ENCODE data around the gene RPS8.
"Not testable (repeated sequence)": the region's sequence is repeated elsewhere in the genome, so short reads cannot be mapped to it uniquely, and the experiment has no call there.

RPS8 gene

DNA sequence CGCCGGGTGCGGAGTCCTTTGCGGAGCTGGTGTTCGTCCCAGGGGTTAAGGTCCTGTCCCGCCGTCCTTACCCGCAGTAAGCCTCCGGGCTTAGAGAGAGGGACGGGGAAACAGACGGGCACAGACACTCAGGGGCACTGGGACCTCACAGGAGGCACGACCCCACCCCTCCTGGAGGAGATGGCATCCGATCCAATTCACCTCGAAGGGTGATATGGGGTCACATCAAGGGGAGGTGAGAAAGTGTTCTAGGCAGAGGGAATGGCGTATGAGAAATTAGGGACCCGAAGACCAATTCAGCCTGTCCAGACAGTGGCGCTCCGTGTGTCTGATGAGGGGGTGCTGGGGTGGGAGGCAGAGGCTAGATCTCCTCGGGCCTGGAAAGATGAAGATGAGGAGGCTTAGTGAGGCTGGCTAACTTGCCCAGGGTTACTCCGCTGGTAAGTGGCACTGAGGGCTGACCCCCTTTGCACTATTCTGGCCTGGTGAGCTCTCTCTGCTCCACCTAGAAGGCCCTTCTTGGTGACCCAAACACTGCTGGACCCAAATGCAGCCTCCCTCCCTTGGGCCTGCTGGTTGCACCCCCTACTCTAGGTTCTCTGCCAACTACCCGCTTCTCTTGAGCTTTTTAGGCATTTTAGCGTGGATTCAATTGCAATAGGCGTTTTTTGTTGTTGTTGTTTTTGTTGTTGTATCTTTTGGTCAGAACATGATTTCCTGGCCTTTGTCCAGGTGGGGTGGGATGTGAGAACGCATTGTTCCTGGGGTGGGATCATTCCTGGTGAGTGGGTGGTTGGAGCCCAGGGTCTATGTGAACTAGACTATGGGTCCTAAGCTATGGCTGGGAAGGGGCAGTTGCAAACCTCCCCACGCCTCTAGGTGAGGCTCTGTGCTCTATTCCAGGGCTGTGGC, 45.2 kb downstream of the RPS8 start:
- ChIA-PET POLR2A (interaction anchor here (1.0 to 6.8 kb wide), 10 partner anchors 10 to 520 kb away, joined by 3 to 137 read pairs (median 9); partner anchors contain the start of genes BTBD19, DYNLT4, EIF2B3 and MUTYH), CTCF (interaction anchor here (0.7 to 1.4 kb wide), 5 partner anchors 9 to 27 kb away, joined by 3 to 8 read pairs (median 4); partner anchors contain the start of gene PLK3)
- TF ChIP-seq L3MBTL2 (conservative IDR thresholded peaks at IDR 0.05) (no peak), FOXA1 (IDR thresholded peaks at IDR 0.05) (no peak), TARDBP (IDR thresholded peaks at IDR 0.05) (no peak), PKNOX1 (IDR thresholded peaks at IDR 0.05) (no peak), ARNT (IDR thresholded peaks at IDR 0.05) (no peak)
- no peak for DNase-seq (ENCODE audit: extremely low spot score)

DNA sequence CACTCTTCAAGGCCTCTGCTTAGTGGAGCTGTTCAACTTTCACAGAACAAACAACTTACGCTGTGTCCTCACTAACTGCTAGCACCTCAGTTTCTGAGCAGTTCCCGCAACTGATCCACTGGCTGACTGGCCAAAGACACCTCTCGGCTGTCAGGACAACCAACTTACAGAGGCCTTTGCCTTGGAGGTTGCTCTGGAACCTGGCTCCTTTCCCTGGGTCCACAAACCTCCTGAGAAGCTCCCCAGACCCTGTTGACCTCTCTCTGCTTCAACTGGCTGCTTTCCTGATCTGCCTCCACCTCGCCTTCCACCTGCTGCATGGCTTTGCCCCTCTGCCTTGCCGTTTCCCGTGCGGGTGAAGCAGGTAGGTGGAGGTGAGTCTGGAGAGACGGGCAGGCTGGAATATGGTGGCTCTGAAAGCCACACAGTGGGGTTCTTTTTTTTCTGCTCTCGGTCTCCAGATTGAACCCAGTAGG, 45.9 kb downstream of the RPS8 start:
- POLR2A ChIA-PET, result interaction anchor here (0.8 to 6.8 kb wide), 10 partner anchors 10 to 482 kb away, joined by 3 to 137 read pairs (median 7); partner anchors contain the start of genes BTBD19, DYNLT4, PLK3 and PTCH2
- no peak for DNase-seq (ENCODE audit: extremely low spot score)
- CTCF ChIA-PET, result interaction anchor here (0.6 to 0.9 kb wide), 4 partner anchors 9 to 526 kb away, joined by 3 to 4 read pairs (median 3); no protein-coding TSS in a partner anchor
- TF ChIP-seq NFRKB (IDR thresholded peaks at IDR 0.05), result no peak
- no peak for TF ChIP-seq L3MBTL2 (conservative IDR thresholded peaks at IDR 0.05)
- no peak for TF ChIP-seq CTBP1 (IDR thresholded peaks at IDR 0.05; ENCODE audit: borderline replicate concordance)
- TF ChIP-seq PKNOX1 (IDR thresholded peaks at IDR 0.05), result no peak
- TF ChIP-seq ARNT (IDR thresholded peaks at IDR 0.05), result no peak
- no peak for TF ChIP-seq BHLHE40 (IDR thresholded peaks at IDR 0.05; ENCODE audit: borderline replicate concordance)
- no peak for TF ChIP-seq FOXK2 (IDR thresholded peaks at IDR 0.05)
- TF ChIP-seq HDGF (IDR thresholded peaks at IDR 0.05; ENCODE audit: borderline replicate concordance), result no peak

DNA sequence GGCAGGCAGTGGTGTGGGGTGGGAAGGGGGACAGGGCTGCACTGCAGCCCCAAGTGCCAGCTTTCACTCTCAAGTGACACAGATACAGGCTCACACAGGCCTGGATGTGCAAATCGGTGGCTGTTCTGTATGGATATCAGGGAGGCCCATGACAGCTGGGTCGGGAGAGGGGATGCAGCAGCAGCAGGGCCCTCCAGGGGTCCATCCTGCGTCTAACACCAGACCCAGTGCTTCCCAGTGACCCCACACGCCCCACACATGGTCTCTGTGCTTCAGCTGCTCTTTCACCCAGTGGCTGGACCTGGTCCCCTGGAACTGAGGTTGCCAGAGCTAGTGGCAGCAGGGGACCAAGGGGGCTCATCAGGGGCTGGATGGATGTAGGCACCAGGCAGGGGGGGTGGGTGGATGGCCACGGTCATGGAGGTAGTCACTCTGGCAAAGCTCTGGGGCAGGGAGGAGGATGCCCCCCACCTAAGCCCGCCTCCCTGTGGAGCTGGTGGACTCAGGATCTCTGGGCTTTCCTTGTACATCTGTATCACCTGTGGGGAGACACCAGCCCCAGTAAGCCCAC, 46.9 kb downstream of the RPS8 start:
- TF ChIP-seq TARDBP (IDR thresholded peaks at IDR 0.05) (no peak), CTBP1 (IDR thresholded peaks at IDR 0.05; ENCODE audit: borderline replicate concordance) (no peak), ZNF384 (IDR thresholded peaks at IDR 0.05) (no peak), PKNOX1 (IDR thresholded peaks at IDR 0.05) (no peak), FOXK2 (IDR thresholded peaks at IDR 0.05) (no peak), SP1 (IDR thresholded peaks at IDR 0.05) (no peak), SUZ12 (IDR thresholded peaks at IDR 0.05) (no peak), L3MBTL2 (conservative IDR thresholded peaks at IDR 0.05) (no peak), FOXM1 (IDR thresholded peaks at IDR 0.05; ENCODE audit: borderline replicate concordance) (no peak), HDGF (IDR thresholded peaks at IDR 0.05; ENCODE audit: borderline replicate concordance) (no peak), BHLHE40 (IDR thresholded peaks at IDR 0.05; ENCODE audit: borderline replicate concordance) (no peak), LEF1 (IDR thresholded peaks at IDR 0.05; ENCODE audit: borderline replicate concordance) (no peak), ARNT (IDR thresholded peaks at IDR 0.05) (no peak), ELF4 (IDR thresholded peaks at IDR 0.05) (no peak)
- ChIA-PET POLR2A (interaction anchor here (0.8 to 6.8 kb wide), 9 partner anchors 9 to 103 kb away, joined by 3 to 137 read pairs (median 10); partner anchors contain the start of genes BTBD19, DYNLT4, PLK3 and RNU5D-1), CTCF (interaction anchor here (0.6 to 1.3 kb wide), 3 partner anchors 20 to 525 kb away, joined by 3 read pairs; partner anchors contain the start of gene UROD)
- DNase-seq (ENCODE audit: extremely low spot score), result no peak

GRCh38 chr1:44822981-44823451, 47.7 kb downstream of the RPS8 start:
- POLR2A ChIA-PET, result interaction anchor here (0.9 to 6.8 kb wide), 4 partner anchors 15 to 101 kb away, joined by 3 to 137 read pairs (median 32); partner anchors contain the start of genes BTBD19, DYNLT4 and RNU5D-1
- DNase-seq (ENCODE audit: extremely low spot score), result no peak
- CTCF ChIA-PET, result interaction anchor here (1.2 to 1.3 kb wide), 2 partner anchors 21 to 189 kb away, joined by 3 read pairs; partner anchors contain the start of gene UROD
- TF ChIP-seq LEF1 (IDR thresholded peaks at IDR 0.05; ENCODE audit: borderline replicate concordance) (no peak), FOXK2 (IDR thresholded peaks at IDR 0.05) (no peak), TARDBP (IDR thresholded peaks at IDR 0.05) (no peak), PKNOX1 (IDR thresholded peaks at IDR 0.05) (no peak), BHLHE40 (IDR thresholded peaks at IDR 0.05; ENCODE audit: borderline replicate concordance) (no peak), CTBP1 (IDR thresholded peaks at IDR 0.05; ENCODE audit: borderline replicate concordance) (no peak), HDGF (IDR thresholded peaks at IDR 0.05; ENCODE audit: borderline replicate concordance) (no peak), L3MBTL2 (conservative IDR thresholded peaks at IDR 0.05) (no peak), NFRKB (IDR thresholded peaks at IDR 0.05) (no peak), SP1 (IDR thresholded peaks at IDR 0.05) (no peak), ZNF384 (IDR thresholded peaks at IDR 0.05) (no peak), FOXM1 (IDR thresholded peaks at IDR 0.05; ENCODE audit: borderline replicate concordance) (no peak), ELF4 (IDR thresholded peaks at IDR 0.05) (no peak), SUZ12 (IDR thresholded peaks at IDR 0.05) (no peak), ARNT (IDR thresholded peaks at IDR 0.05) (no peak), FOXA1 (IDR thresholded peaks at IDR 0.05) (no peak)

- DNase-seq (ENCODE audit: extremely low spot score); CTCF ChIA-PET: not testable (repeated sequence)
- POLR2A ChIA-PET, result interaction anchor here (1.5 to 1.8 kb wide), 2 partner anchors 16 to 187 kb away, joined by 3 to 7 read pairs; partner anchors contain the start of genes BTBD19 and HECTD3
Observed at GRCh38 chr1:44824392-44824791, 49.1 kb downstream of the RPS8 start.
